Calu3 (cell line): Measurements from ENCODE around the gene AOAH. TPM values are rescaled to one million over a fixed set of nuclear protein-coding genes. Genes with fewer than 3 reads are reported as not detected.

Experiments used
- BruUV-seq: library from RNA; stranded (reverse); fragments of 400-500 nt; replicated peaks from 2 replicates; lab custom pipeline; 2021; lab: Mats Ljungman, UMichigan
- CTCF ChIA-PET: fragments of 300-600 bp; sonication (Branson Sonifier 250); formaldehyde crosslinking; loops from one replicate; lab custom pipeline; 2022; ENCODE audit warnings: antibody characterized with exemption; lab: Charles Lee
- DNase-seq: peaks from one replicate; pipeline ENCODE4 v3.0.0; 2022
- H3K27ac Mint-ChIP-seq: one replicate; pipeline ENCODE4 v1.8.0; 2022; ENCODE audit warnings: mixed read lengths; ENCODE audit not compliant: unreplicated experiment
- H3K27me3 Mint-ChIP-seq: one replicate; pipeline ENCODE4 v1.8.0; 2022; ENCODE audit warnings: mixed read lengths; ENCODE audit not compliant: unreplicated experiment
- H3K36me3 Mint-ChIP-seq: one replicate; pipeline ENCODE4 v1.8.0; 2022; ENCODE audit warnings: mild to moderate bottlenecking, moderate library complexity, mixed read lengths; ENCODE audit not compliant: insufficient read depth, unreplicated experiment
- H3K4me1 Mint-ChIP-seq: one replicate; pipeline ENCODE4 v1.8.0; 2022; ENCODE audit warnings: mild to moderate bottlenecking, low read depth, mixed read lengths; ENCODE audit not compliant: unreplicated experiment
- H3K4me3 Mint-ChIP-seq: one replicate; pipeline ENCODE4 v1.8.0; 2022; ENCODE audit warnings: mild to moderate bottlenecking, low read depth, moderate library complexity, mixed read lengths; ENCODE audit not compliant: unreplicated experiment
- H3K9me3 Mint-ChIP-seq: one replicate; pipeline ENCODE4 v1.8.0; 2022; ENCODE audit warnings: low read depth, mixed read lengths; ENCODE audit not compliant: unreplicated experiment
- CTCF ChIP-seq: fragments of 200-600 bp; IDR thresholded peaks from one replicate; pipeline ENCODE4 v1.8.0; 2022; ENCODE audit warnings: antibody characterized with exemption; ENCODE audit not compliant: unreplicated experiment
- intact Hi-C: fragments of 100-400 bp; cut with micrococcal nuclease; formaldehyde crosslinking; loops from one replicate; pipeline ENCODE4 v1.10.0; 2022; ENCODE audit not compliant: unreplicated experiment
- total RNA-seq: library from RNA; stranded (reverse); gene quantifications from 2 replicates; pipeline ENCODE4 v1.2.3, GENCODE V29; 2022

Gene AOAH
- total RNA-seq, 1 experiment from 2014 or later = not detected

GRCh38 chr7:36640682-36641081 is 83.6 kb downstream of the AOAH start:
- H3K27ac Mint-ChIP-seq = no peak overlapping the region

GRCh38 chr7:36639826-36640225 is 84.5 kb downstream of the AOAH start:
- no peak for TF ChIP-seq CTCF
- Mint-ChIP-seq H3K4me1 (no peaks in the 10 kb centered on the region), H3K27ac (no peak overlapping the region), H3K9me3 (no peaks in the 10 kb centered on the region), H3K36me3 (no peaks in the 10 kb centered on the region), H3K4me3 (no peak overlapping the region), H3K27me3 (peaks cover 27% of the 10 kb centered on the region)
- no peak for DNase-seq
- BruUV-seq = no TSS peak
- CTCF ChIA-PET = interaction anchor here (0.7 kb wide), 1 partner anchor 169 kb away, joined by 3 read pairs; no protein-coding TSS in a partner anchor
- intact Hi-C loops = no loop called here

More at GRCh38 chr7:36640682-36641081, 83.6 kb downstream of the AOAH start:
- H3K27me3 Mint-ChIP-seq = peaks cover 36% of the 10 kb centered on the region
- intact Hi-C loops = no loop called here
- H3K4me3 Mint-ChIP-seq = no peak overlapping the region
- BruUV-seq = no TSS peak
- no peaks in the 10 kb centered on the region for H3K4me1 Mint-ChIP-seq
- H3K9me3 Mint-ChIP-seq = no peaks in the 10 kb centered on the region
- TF ChIP-seq CTCF = no peak
- CTCF ChIA-PET = interaction anchor here (0.9 kb wide), 1 partner anchor 11 kb away, joined by 9 read pairs; no protein-coding TSS in a partner anchor
- DNase-seq = no peak
- no peaks in the 10 kb centered on the region for H3K36me3 Mint-ChIP-seq

- no peak overlapping the region for H3K27ac Mint-ChIP-seq
- DNase-seq = no peak
- BruUV-seq = no TSS peak
- intact Hi-C loops = no loop called here
- no peaks in the 10 kb centered on the region for H3K4me1 Mint-ChIP-seq
- CTCF ChIA-PET = interaction anchor here (0.7 kb wide), 2 partner anchors 167 to 701 kb away, joined by 3 read pairs; no protein-coding TSS in a partner anchor
- peaks cover 16% of the 10 kb centered on the region for H3K27me3 Mint-ChIP-seq
- no peaks in the 10 kb centered on the region for H3K9me3 Mint-ChIP-seq
- no peak for TF ChIP-seq CTCF
- H3K36me3 Mint-ChIP-seq = no peaks in the 10 kb centered on the region
- H3K4me3 Mint-ChIP-seq = no peak overlapping the region
These were observed 85.6 kb downstream of the AOAH start for GRCh38 chr7:36638586-36639263.

GRCh38 chr7:36638140-36638539 is 86.2 kb downstream of the AOAH start:
- Mint-ChIP-seq H3K4me3 (no peak overlapping the region), H3K27me3 (peaks cover 16% of the 10 kb centered on the region), H3K36me3 (no peaks in the 10 kb centered on the region), H3K9me3 (no peaks in the 10 kb centered on the region), H3K4me1 (no peaks in the 10 kb centered on the region), H3K27ac (no peak overlapping the region)
- CTCF ChIA-PET = interaction anchor here (0.7 kb wide), 1 partner anchor 700 kb away, joined by 3 read pairs; no protein-coding TSS in a partner anchor
- intact Hi-C loops = no loop called here
- no TSS peak for BruUV-seq
- DNase-seq = no peak
- TF ChIP-seq CTCF = no peak
